Measurements from ENCODE around the gene GNAS-AS1. TPM values are rescaled to one million over a fixed set of nuclear protein-coding genes. Genes with fewer than 3 reads are reported as not detected.
A peak's percentile ranks its signal among the peaks of the same experiment; 100 is the strongest.

Gene GNAS-AS1
- total and polyA plus RNA-seq, 2 of the 8 experiments (the other 6 are each of a cell fraction or from before 2014, with no cell fraction given) = 4.7 to 13.7 TPM

GRCh38 chr20:58840816-58841538 lies 9.7 kb downstream of the GNAS-AS1 start:
- peaks cover 15 to 30% (median 17%) of the 10 kb centered on the region in 4 experiments for H3K4me1 ChIP-seq (replicated peaks in 1 of 4; ENCODE audit: control insufficient read depth in 3 of 4, insufficient read depth in 4 of 4, low read length in 3 of 4)
- no peak overlapping the region for H4K91ac ChIP-seq (replicated peaks; ENCODE audit: insufficient read length, low read length)
- H3K4me2 ChIP-seq (ENCODE audit: insufficient read depth in 1 of 2, low read depth in 2 of 2, low read length in 2 of 2) = peak overlapping the region; percentile 69 to 98
- H2BK5ac ChIP-seq (ENCODE audit: low read depth, low read length) = 0 out of 2 replicates have a peak overlapping the region, but pooled peaks have one; percentile 95
- H3K27ac ChIP-seq (ENCODE audit: low read depth, low read length) = peak overlapping the region; percentile 21; the same call in 1 of the 2 replicates
- peaks cover 4% of the 10 kb centered on the region; the same call in 1 of the 2 replicates for H3K79me1 ChIP-seq (ENCODE audit: low read depth, low read length)
- H3K4ac ChIP-seq (replicated peaks; ENCODE audit: insufficient read length, low read depth, low read length) = peak overlapping the region; percentile 24
- peak overlapping the region; percentile 73 for H4K8ac ChIP-seq (ENCODE audit: extremely low read depth, insufficient read depth, low read length)
- no peak overlapping the region for H3K14ac ChIP-seq (ENCODE audit: insufficient read length)
- no peak overlapping the region for H3K56ac ChIP-seq (replicated peaks; ENCODE audit: insufficient read length, low read depth, low read length)
- ChIA-PET POLR2A (ENCODE audit: partially characterized antibody) (interaction anchor here (0.6 to 12.2 kb wide), 15 partner anchors 8 to 1297 kb away, joined by 3 to 163 read pairs (median 5); partner anchors contain the start of genes APCDD1L, GNAS, GNAS-AS1 and NPEPL1), CTCF (ENCODE audit: partially characterized antibody) (interaction anchor here (0.6 to 8.7 kb wide), 7 partner anchors 8 to 420 kb away, joined by 3 to 57 read pairs (median 4); partner anchors contain the start of genes GNAS, GNAS-AS1 and STX16)
- H2AK5ac ChIP-seq (ENCODE audit: low read depth, low read length) = no peak overlapping the region
- H3K18ac ChIP-seq (ENCODE audit: extremely low read depth, low read length) = peak overlapping the region; percentile 24; the same call in 1 of the 2 replicates
- peaks cover 5 to 7% of the 10 kb centered on the region in 2 experiments for H4K20me1 ChIP-seq (replicated peaks in 1 of 2; ENCODE audit: control insufficient read depth in 1 of 2, insufficient read depth in 2 of 2, low read length in 2 of 2)
- no peak overlapping the region for H2BK12ac ChIP-seq (ENCODE audit: low read depth, low read length)
- H3K23me2 ChIP-seq (ENCODE audit: low read depth, low read length) = peaks cover 16% of the 10 kb centered on the region
- H3K36me3 ChIP-seq (ENCODE audit: control insufficient read depth in 2 of 4, insufficient read depth in 4 of 4, low read length in 3 of 4) = peaks cover 2 to 43% (median 17%) of the 10 kb centered on the region in 4 experiments; a peak in 6 of 8 replicates
- TF ChIP-seq SUZ12 (IDR thresholded peaks at IDR 0.05; ENCODE audit: low read length) (peak; percentile 33; the same call in 1 of the 2 replicates), KDM4A (IDR thresholded peaks at IDR 0.05; ENCODE audit: low read depth, low read length, severe bottlenecking) (peak; percentile 57), KDM1A (IDR thresholded peaks at IDR 0.05; ENCODE audit: borderline replicate concordance, low read length) (no peak), HDAC2 (IDR thresholded peaks at IDR 0.05; ENCODE audit: borderline replicate concordance in 1 of 2, low read depth in 2 of 2, low read length in 2 of 2) (no peak), MAFK (IDR thresholded peaks at IDR 0.05; ENCODE audit: low read depth, low read length) (no peak), RFX5 (IDR thresholded peaks at IDR 0.05; ENCODE audit: borderline replicate concordance, low read depth, low read length) (no peak), YY1 (IDR thresholded peaks at IDR 0.05; ENCODE audit: low read depth, low read length) (no peak), GABPA (IDR thresholded peaks at IDR 0.05; ENCODE audit: borderline replicate concordance, insufficient read depth, low read length) (0 out of 2 replicates have a peak, but pooled peaks have one; percentile 13), FOSL1 (IDR thresholded peaks at IDR 0.05; ENCODE audit: insufficient read depth, low read depth, low read length) (no peak), TAF1 (IDR thresholded peaks at IDR 0.05; ENCODE audit: low read depth, low read length) (0 out of 2 replicates have a peak, but pooled peaks have one; percentile 22)
- peak overlapping the region; percentile 8 for H4K5ac ChIP-seq (ENCODE audit: insufficient read length, low read depth, low read length)
- H2AFZ ChIP-seq (ENCODE audit: low read length) = no peak overlapping the region
- FAIRE-seq (no peak), DNase-seq (ENCODE audit: low read depth in 1 of 2, low spot score in 2 of 2) (no peak)
- no peak overlapping the region for H2BK120ac ChIP-seq (replicated peaks; ENCODE audit: low read depth, low read length)
- peak overlapping the region in 3 of 4 experiments; percentile 42 to 55 (median 50); a peak in 6 of 7 replicates for H3K9ac ChIP-seq (replicated peaks in 1 of 4; ENCODE audit: extremely low read depth in 1 of 4, low read depth in 3 of 4, low read length in 3 of 4)
- no peak overlapping the region; the same call in 1 of the 2 replicates for H2BK15ac ChIP-seq (ENCODE audit: low read length)
- H3K79me2 ChIP-seq (ENCODE audit: control insufficient read depth in 1 of 2, insufficient read depth in 2 of 2, low read length in 2 of 2) = peaks cover 26 to 96% of the 10 kb centered on the region in 2 experiments
- peaks cover 0 to 18% (median 11%) of the 10 kb centered on the region in 4 experiments; a peak in 5 of 7 replicates for H3K27me3 ChIP-seq (replicated peaks in 1 of 4; ENCODE audit: control insufficient read depth in 3 of 4, extremely low read depth in 1 of 4, insufficient read depth in 3 of 4, low read length in 3 of 4)
- no peak overlapping the region for H3K23ac ChIP-seq (ENCODE audit: insufficient read length)
- WGBS, 2 experiments (ENCODE audit: extremely low coverage in 1 of 2, insufficient coverage in 1 of 2, insufficient read length in 1 of 2, insufficient replicate concordance in 2 of 2, low coverage in 1 of 2, low lambda C conversion rate in 2 of 2, missing lambda C conversion rate in 1 of 2) = 54% methylated on average over 47 of the region's 51 CpGs; no CpG with 5 or more reads in 1 of the 2 experiments
- H3K9me3 ChIP-seq (ENCODE audit: insufficient read depth in 2 of 2, low read depth in 1 of 2, low read length in 1 of 2) = no peaks in the 10 kb centered on the region
- H2BK20ac ChIP-seq (ENCODE audit: low read length) = no peak overlapping the region; the same call in 1 of the 2 replicates
- peak overlapping the region; percentile 49 to 62 (median 60) for H3K4me3 ChIP-seq (ENCODE audit: extremely low read depth in 1 of 4, insufficient read depth in 2 of 4, low read depth in 3 of 4, low read length in 4 of 4)
